HCT116 (cell line): ENCODE measurements around the gene PHF13. TPM values are rescaled to one million over a fixed set of nuclear protein-coding genes. Genes with fewer than 3 reads are reported as not detected.

ENCODE experiments used
- ATAC-seq: fragments of 200-7000 bp; cut with Tn5 transposase; 2 replicates; pipeline ENCODE4 v1.9.1; 2020; ENCODE audit warnings: mild to moderate bottlenecking, moderate library complexity
- BruUV-seq: library from RNA; stranded (reverse); fragments of 400-500 nt; replicated peaks from 2 replicates; lab custom pipeline; 2021; lab: Mats Ljungman, UMichigan
- CTCF ChIA-PET: fragments of 300-600 bp; sonication (Branson Sonifier 250); formaldehyde crosslinking; loops from one replicate; lab custom pipeline; 2021; ENCODE audit warnings: antibody characterized with exemption; lab: Charles Lee
- POLR2A ChIA-PET: fragments of 300-600, 350-600 bp; sonication (Branson Sonifier 250); formaldehyde crosslinking; loops from one replicate; lab custom pipeline; 2021; ENCODE audit warnings: antibody characterized with exemption; lab: Charles Lee
- RAD21 ChIA-PET, 2 experiments: fragments of 300-600 bp; sonication (Branson Sonifier 250); formaldehyde crosslinking; loops; one replicate each; lab custom pipeline; 2023; ENCODE audit warnings: low total read pairs in 2 of 2; ENCODE audit not compliant: uncharacterized antibody in 2 of 2, unreplicated experiment in 2 of 2, low non-redundant PET in 1 of 2; lab: Charles Lee
- DNase-seq: peaks from one replicate; pipeline ENCODE4 v3.0.0-alpha.2; 2010; ENCODE audit warnings: low read depth, low spot score
- H2AFZ ChIP-seq: fragments of 200-600 bp; shearing (Covaris generic), sonication (generic); 2 replicates; pipeline ENCODE4 v1.6.1; 2017; ENCODE audit warnings: low read depth, mixed run types, mixed read lengths, antibody characterized with exemption, low read length; ENCODE audit not compliant: poor library complexity, severe bottlenecking
- H3K27ac ChIP-seq: 2 replicates; pipeline ENCODE4 v1.5.1; 2012; ENCODE audit warnings: low read depth, low read length
- H3K27me3 ChIP-seq: fragments of 200-600 bp; sonication (generic); 2 replicates; pipeline ENCODE4 v1.6.1; 2016; ENCODE audit warnings: mixed run types, low read length, mixed read lengths; ENCODE audit not compliant: insufficient read depth
- H3K36me3 ChIP-seq, 2 experiments: fragments of 200-500 bp in 1 of 2; fragments of 200-600 bp in 1 of 2; sonication (Bioruptor generic) in 1 of 2; sonication (generic) in 1 of 2; 2 replicates each; pipeline versions ENCODE4 v1.5.1 to v1.6.1; 2014 to 2016; ENCODE audit warnings: low read length in 2 of 2, inconsistent platforms in 1 of 2, mixed read lengths in 1 of 2, mixed run types in 1 of 2; ENCODE audit not compliant: insufficient read depth in 2 of 2, control insufficient read depth in 1 of 2
- H3K4me1 ChIP-seq, 2 experiments: fragments of 200-600 bp in 1 of 2; sonication (generic) in 1 of 2; 2 replicates each; pipeline versions ENCODE4 v1.5.1 to v1.6.1; 2012 to 2017; ENCODE audit warnings: low read length in 2 of 2, inconsistent platforms in 1 of 2, mild to moderate bottlenecking in 1 of 2, mixed read lengths in 1 of 2, mixed run types in 1 of 2, moderate library complexity in 1 of 2; ENCODE audit not compliant: insufficient read depth in 2 of 2, control insufficient read depth in 1 of 2
- H3K4me2 ChIP-seq: fragments of 200-600 bp; sonication (generic); 2 replicates; pipeline ENCODE4 v1.6.1; 2017; ENCODE audit warnings: mixed run types, low read length, mixed read lengths
- H3K4me3 ChIP-seq, 2 experiments: fragments of 200-600 bp in 1 of 2; sonication (generic) in 1 of 2; replicated peaks in 1 of 2; 2 replicates each; pipeline ENCODE4 v1.5.1; 2011 to 2016; ENCODE audit warnings: low read length in 2 of 2, control low read depth in 1 of 2, low read depth in 1 of 2, mild to moderate bottlenecking in 1 of 2, mixed read lengths in 1 of 2, mixed run types in 1 of 2
- H3K79me2 ChIP-seq: fragments of 200-600 bp; sonication (generic); 2 replicates; pipeline ENCODE4 v1.6.1; 2017; ENCODE audit warnings: mild to moderate bottlenecking, mixed run types, low read length, moderate library complexity, mixed read lengths; ENCODE audit not compliant: insufficient read depth
- H3K9ac ChIP-seq: fragments of 200-600 bp; sonication (generic); 2 replicates; pipeline ENCODE4 v1.6.1; 2016; ENCODE audit warnings: low read length, mixed read lengths
- H3K9me2 ChIP-seq: fragments of 200-600 bp; sonication (generic), shearing (Covaris generic); 2 replicates; pipeline ENCODE4 v1.6.1; 2017; ENCODE audit warnings: mixed run types, mild to moderate bottlenecking, moderate library complexity; ENCODE audit not compliant: insufficient read depth
- H3K9me3 ChIP-seq, 2 experiments: fragments of 200-500 bp in 1 of 2; fragments of 200-600 bp in 1 of 2; sonication (Bioruptor generic) in 1 of 2; sonication (generic) in 1 of 2; 2 replicates each; pipeline ENCODE4 v1.6.1; 2014 to 2017; ENCODE audit warnings: low read length in 2 of 2, mixed read lengths in 2 of 2, inconsistent platforms in 1 of 2, low read depth in 1 of 2, mild to moderate bottlenecking in 1 of 2, mixed run types in 1 of 2, moderate library complexity in 1 of 2; ENCODE audit not compliant: control insufficient read depth in 1 of 2, insufficient read depth in 1 of 2
- H4K20me1 ChIP-seq: fragments of 200-600 bp; sonication (generic), shearing (Covaris generic); 2 replicates; pipeline ENCODE4 v1.6.1; 2017; ENCODE audit warnings: mixed run types, mild to moderate bottlenecking, moderate library complexity; ENCODE audit not compliant: insufficient read depth
- ATF3 ChIP-seq: IDR thresholded peaks from 2 replicates; pipeline ENCODE4 v1.6.1; 2012
- CBX3 ChIP-seq: IDR thresholded peaks from 2 replicates; pipeline ENCODE4 v1.6.1; 2012; ENCODE audit warnings: low read depth
- CEBPB ChIP-seq: IDR thresholded peaks from 2 replicates; pipeline ENCODE4 v1.6.1; 2012; ENCODE audit warnings: low read depth
- EGR1 ChIP-seq: IDR thresholded peaks from 2 replicates; pipeline ENCODE4 v1.6.1; 2012; ENCODE audit warnings: low read depth
- ELF1 ChIP-seq: IDR thresholded peaks from 2 replicates; pipeline ENCODE4 v1.6.1; 2012; ENCODE audit warnings: low read depth, borderline replicate concordance
- EZH2 ChIP-seq: fragments of 200-600 bp; sonication (generic); IDR thresholded peaks from 2 replicates; pipeline ENCODE4 v1.6.1; 2017; ENCODE audit warnings: antibody characterized with exemption, mixed run types
- EZH2phosphoT487 ChIP-seq: fragments of 200-600 bp; IDR thresholded peaks from 2 replicates; pipeline ENCODE4 v1.6.1; 2018; ENCODE audit warnings: antibody characterized with exemption, borderline replicate concordance
- FOSL1 ChIP-seq: IDR thresholded peaks from 2 replicates; pipeline ENCODE4 v1.6.1; 2012; ENCODE audit warnings: low read depth
- JUND ChIP-seq: IDR thresholded peaks from 2 replicates; pipeline ENCODE4 v1.6.1; 2012
- RAD21 ChIP-seq: IDR thresholded peaks from 2 replicates; pipeline ENCODE4 v1.6.1; 2012; ENCODE audit warnings: low read depth, mild to moderate bottlenecking
- SRF ChIP-seq: IDR thresholded peaks from 2 replicates; pipeline ENCODE4 v1.6.1; 2012; ENCODE audit warnings: low read depth
- TCF7L2 ChIP-seq: IDR thresholded peaks from 2 replicates; pipeline ENCODE4 v1.7.0; 2011; ENCODE audit warnings: borderline replicate concordance, inconsistent platforms; ENCODE audit not compliant: insufficient read depth, insufficient read length; ENCODE audit errors: extremely low read depth
- intact Hi-C: fragments of 100-400 bp; cut with micrococcal nuclease; formaldehyde crosslinking; loops from 2 replicates; pipeline ENCODE4 v1.10.0; 2022
- total RNA-seq: library from RNA; stranded (reverse); gene quantifications from one replicate; pipeline ENCODE4 v1.2.1, GENCODE V29; 2021; ENCODE audit not compliant: unreplicated experiment
- TF ChIP-seq, protein P1 (sequence below), 3 experiments: fragments of 200-600 bp in 1 of 3; sonication (generic) in 1 of 3; IDR thresholded peaks in 2 of 3; conservative IDR thresholded peaks in 1 of 3; 2 replicates each; pipeline ENCODE4 v1.5.1; 2012 to 2017; ENCODE audit warnings: low read depth in 2 of 3, low read length in 2 of 3, antibody characterized with exemption in 1 of 3, borderline replicate concordance in 1 of 3, control low read depth in 1 of 3, mild to moderate bottlenecking in 1 of 3, mixed read lengths in 1 of 3, mixed run types in 1 of 3, moderate library complexity in 1 of 3; ENCODE audit not compliant: insufficient read depth in 1 of 3
- TF ChIP-seq, protein P2 (sequence below): IDR thresholded peaks from 2 replicates; pipeline ENCODE4 v1.6.1; 2011; ENCODE audit warnings: mild to moderate bottlenecking, low read length, moderate library complexity; ENCODE audit not compliant: insufficient replicate concordance; ENCODE audit errors: extremely low read depth

The PHF13 gene
- total RNA-seq, 1 experiment from 2014 or later = 25.8 TPM

DNA sequence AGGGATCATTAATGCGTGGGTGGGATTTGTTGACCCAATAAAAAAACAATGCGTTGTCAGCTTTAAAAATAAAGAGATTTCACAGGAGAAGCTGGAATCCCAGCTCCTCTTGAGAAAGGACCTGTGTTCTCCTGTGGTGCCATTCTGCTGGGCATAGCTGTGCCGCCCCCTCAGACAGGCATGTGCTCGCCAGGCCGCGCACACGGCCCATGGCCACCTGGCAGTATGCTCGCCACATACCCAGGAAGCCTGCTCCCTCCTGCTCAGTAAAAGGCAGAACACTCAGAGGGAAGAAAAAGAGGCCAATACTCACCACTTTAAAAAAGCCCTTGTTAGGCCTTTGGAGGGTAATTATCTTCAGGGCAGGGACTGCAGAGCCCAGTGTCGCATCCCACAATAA lies 24.2 kb downstream of the PHF13 start:
- intact Hi-C loops = no loop called here
- Histone ChIP-seq H3K4me3 (no peak overlapping the region), H3K79me2 (no peaks in the 10 kb centered on the region), H4K20me1 (no peaks in the 10 kb centered on the region), H3K36me3 (peaks cover 33 to 40% of the 10 kb centered on the region in 2 experiments), H3K9me3 (no peaks in the 10 kb centered on the region), H2AFZ (no peak overlapping the region), H3K27ac (no peak overlapping the region), H3K4me2 (no peak overlapping the region), H3K9me2 (no peaks in the 10 kb centered on the region), H3K27me3 (no peaks in the 10 kb centered on the region), H3K4me1 (no peaks in the 10 kb centered on the region), H3K9ac (no peak overlapping the region)
- no TSS peak for BruUV-seq
- RAD21 ChIA-PET = no interaction called here
- CTCF ChIA-PET = interaction anchor here (1.4 kb wide), 1 partner anchor 9 kb away, joined by 6 read pairs; no protein-coding TSS in a partner anchor
- POLR2A ChIA-PET = no interaction called here
- ATAC-seq (no peak), DNase-seq (no peak)
- TF ChIP-seq EZH2 (no peak), EGR1 (no peak), JUND (no peak), FOSL1 (no peak), SRF (no peak), TCF7L2 (no peak), EZH2phosphoT487 (no peak), CEBPB (no peak), ELF1 (no peak), RAD21 (no peak), ATF3 (no peak), CBX3 (no peak)
- TF ChIP-seq, protein P1, sequence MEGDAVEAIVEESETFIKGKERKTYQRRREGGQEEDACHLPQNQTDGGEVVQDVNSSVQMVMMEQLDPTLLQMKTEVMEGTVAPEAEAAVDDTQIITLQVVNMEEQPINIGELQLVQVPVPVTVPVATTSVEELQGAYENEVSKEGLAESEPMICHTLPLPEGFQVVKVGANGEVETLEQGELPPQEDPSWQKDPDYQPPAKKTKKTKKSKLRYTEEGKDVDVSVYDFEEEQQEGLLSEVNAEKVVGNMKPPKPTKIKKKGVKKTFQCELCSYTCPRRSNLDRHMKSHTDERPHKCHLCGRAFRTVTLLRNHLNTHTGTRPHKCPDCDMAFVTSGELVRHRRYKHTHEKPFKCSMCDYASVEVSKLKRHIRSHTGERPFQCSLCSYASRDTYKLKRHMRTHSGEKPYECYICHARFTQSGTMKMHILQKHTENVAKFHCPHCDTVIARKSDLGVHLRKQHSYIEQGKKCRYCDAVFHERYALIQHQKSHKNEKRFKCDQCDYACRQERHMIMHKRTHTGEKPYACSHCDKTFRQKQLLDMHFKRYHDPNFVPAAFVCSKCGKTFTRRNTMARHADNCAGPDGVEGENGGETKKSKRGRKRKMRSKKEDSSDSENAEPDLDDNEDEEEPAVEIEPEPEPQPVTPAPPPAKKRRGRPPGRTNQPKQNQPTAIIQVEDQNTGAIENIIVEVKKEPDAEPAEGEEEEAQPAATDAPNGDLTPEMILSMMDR (IDR thresholded peaks at IDR 0.05 in 2 of 3, conservative IDR thresholded peaks at IDR 0.05 in 1 of 3; ENCODE audit: borderline replicate concordance in 1 of 3, insufficient read depth in 1 of 3, low read depth in 2 of 3, low read length in 2 of 3) = no peak
- TF ChIP-seq, protein P2, sequence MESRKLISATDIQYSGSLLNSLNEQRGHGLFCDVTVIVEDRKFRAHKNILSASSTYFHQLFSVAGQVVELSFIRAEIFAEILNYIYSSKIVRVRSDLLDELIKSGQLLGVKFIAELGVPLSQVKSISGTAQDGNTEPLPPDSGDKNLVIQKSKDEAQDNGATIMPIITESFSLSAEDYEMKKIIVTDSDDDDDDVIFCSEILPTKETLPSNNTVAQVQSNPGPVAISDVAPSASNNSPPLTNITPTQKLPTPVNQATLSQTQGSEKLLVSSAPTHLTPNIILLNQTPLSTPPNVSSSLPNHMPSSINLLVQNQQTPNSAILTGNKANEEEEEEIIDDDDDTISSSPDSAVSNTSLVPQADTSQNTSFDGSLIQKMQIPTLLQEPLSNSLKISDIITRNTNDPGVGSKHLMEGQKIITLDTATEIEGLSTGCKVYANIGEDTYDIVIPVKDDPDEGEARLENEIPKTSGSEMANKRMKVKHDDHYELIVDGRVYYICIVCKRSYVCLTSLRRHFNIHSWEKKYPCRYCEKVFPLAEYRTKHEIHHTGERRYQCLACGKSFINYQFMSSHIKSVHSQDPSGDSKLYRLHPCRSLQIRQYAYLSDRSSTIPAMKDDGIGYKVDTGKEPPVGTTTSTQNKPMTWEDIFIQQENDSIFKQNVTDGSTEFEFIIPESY = no peak
